HG02678 (cell line): Measurements from ENCODE around the gene SNRNP200.
A peak's percentile ranks its signal among the peaks of the same experiment; 100 is the strongest.

Experiments
- ATAC-seq: cut with Tn5 transposase; IDR thresholded peaks from one replicate; pipeline ENCODE4 v1.9.1; 2021; ENCODE audit warnings: mild to moderate bottlenecking, moderate library complexity; ENCODE audit not compliant: unreplicated experiment

Gene SNRNP200

DNA sequence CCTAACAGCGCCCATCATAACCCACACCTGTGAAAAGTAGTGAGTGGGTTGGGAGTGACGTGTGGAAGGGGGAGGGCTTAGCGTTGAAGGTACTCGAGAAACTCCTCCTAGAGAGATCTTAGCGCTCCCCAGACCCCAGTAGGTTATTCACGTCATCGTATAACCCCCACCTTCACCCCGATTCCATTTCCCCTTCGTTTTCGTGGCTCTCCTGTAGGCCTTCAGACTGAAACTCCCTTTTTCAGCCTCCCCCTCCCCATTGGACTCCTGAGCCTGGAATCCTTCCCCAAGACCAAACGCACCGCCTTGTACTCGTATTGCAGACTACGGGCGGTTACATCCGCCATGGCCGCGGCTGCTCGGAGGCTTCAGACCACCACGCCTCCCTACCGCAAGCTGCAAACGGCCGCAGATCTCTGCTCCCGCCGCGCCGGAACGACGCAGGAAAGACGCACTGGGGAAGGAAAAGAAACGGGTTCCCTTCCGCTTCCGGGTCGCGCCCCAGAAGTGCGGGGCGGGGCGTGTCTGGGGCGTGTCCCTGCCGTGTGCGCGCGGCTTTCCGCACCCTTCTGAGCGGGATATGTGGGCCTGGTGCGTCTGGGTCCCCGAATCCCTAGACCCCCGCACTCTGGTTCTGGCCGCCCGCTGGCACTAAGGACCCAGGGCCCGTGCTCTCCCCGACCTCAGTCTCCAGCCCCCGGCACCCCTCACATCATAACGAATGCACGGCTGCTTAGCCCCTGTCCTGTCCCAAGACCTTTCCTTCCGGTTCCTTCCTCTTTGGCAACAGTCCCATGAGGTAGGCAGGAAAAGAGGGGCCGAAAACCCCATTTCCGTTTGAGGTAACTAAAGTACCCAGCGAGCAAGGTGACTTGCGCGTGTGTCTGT is at the start of gene SNRNP200:
Gene SNRNP200, minus strand, starts transcription at position 456 of the 888 bp plus-strand sequence. Its CDS starts 109 bp downstream, at position 347.
- ATAC-seq, result peak; percentile 94

DNA sequence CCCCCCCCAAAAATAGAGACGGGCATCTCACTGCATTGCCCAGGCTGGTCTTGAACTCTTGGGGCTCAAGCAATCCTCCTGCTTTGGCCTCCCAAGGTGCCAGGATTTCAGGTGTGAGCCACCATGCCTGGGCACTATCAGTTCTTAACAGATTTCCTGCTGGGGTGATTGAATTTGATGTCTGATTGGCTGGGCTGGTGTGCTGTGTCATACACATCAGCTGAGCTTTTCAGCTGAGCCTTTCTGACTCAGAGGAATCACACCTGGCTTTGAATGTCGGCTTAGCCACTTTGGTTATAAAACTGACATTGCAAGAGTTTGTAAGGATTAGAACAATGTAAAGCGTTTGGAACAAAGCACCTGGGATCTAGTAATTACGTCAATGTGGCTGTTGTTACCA is 49.1 kb upstream of the SNRNP200 start:
- ATAC-seq, result no peak

DNA sequence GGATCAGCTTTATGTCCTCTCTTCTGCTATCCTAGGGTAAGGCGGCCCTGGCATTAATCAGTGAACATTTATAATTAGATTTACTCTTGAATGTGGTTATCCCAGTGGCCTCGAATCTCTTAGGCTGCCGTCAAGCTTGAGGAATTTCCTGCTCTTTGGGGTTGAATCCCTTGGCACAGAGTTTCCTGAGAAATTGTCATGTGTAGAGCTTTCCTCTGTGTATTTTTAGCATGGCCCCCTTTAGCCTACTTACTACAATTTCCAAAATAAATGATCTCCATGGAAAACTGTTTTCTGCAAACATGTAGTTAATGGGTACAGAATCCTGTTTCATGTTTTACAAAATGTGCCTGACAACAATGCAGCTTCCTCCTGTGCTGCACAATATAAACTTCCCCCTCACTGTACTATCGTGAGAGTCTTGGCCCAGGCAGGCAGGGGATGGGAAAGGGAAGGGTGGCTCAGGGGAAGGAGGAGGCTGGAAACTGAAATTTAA is 48.3 kb upstream of the SNRNP200 start:
- no peak for ATAC-seq

DNA sequence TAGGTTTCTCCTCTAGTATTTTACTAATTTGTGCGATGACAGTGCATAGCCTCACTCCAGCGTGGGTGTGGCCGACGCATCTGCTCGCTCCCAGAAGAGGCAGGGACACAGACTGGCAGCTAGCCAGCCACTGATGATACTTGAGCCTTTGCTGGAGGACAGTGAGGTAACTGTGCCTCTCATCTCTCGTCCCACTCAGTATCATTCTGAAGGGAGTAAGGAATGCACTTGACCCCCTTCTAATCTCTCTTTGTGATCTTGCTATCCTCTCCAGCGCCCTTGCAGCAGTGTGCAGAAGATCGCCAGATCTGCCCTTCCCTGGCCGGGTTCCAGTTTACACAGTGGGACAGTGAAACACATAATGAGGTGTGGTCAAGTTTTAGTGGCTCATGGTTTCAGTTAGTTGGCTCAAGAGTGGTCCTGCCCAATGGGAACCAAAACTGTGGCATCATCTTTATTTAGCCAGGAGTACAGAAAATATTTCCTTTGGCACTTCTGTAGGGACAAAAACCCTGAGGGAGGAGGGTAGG is 47.8 kb upstream of the SNRNP200 start:
- ATAC-seq, result no peak

DNA sequence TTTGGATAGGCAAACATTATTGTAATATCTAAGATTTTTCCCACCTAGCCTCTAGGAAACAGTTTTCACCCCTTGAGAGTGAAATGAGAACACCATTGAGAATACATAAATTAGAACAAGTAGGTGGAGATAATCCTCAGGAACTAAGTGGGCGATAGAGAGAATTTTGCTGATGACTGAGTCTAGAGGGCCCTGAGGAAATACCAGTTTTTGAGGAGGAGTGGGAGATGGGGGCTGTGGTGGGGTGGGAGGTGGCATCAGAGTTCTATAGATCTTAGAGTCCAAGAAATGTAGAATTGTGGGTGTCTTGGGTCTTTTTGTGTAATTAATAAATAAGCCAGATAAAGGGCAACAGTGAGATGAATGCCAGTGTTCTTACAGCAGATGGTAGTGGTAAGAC is 42.0 kb upstream of the SNRNP200 start:
- ATAC-seq, result no peak

DNA sequence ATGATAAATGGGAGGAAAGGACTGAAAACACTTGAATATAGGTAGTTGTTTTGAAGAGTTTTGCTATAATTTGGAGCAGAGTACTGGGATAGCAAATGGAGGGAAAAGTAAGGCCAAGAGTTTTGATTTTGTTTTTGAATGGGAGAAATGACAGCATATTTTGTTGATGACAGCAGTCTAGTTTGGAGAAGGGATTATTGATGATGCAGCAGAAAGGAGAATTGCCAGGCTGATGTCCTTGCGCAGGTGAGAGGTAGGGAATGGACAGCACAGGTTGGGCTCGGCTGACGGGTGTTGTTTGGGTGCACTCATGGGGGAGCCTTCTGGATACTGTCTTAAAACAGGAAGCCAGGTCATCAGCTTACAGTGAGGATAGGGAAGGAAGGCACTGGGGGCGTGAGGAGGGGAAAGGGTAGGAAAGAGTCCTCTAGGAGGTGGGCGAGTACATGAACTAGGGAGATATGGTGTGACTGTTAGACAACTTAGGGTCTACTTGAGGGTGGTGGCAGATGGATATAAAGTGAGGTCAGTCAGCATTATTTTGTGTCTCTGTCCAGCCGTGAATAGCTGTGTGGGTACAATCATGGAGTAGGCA is 40.6 kb upstream of the SNRNP200 start:
- ATAC-seq, result no peak

DNA sequence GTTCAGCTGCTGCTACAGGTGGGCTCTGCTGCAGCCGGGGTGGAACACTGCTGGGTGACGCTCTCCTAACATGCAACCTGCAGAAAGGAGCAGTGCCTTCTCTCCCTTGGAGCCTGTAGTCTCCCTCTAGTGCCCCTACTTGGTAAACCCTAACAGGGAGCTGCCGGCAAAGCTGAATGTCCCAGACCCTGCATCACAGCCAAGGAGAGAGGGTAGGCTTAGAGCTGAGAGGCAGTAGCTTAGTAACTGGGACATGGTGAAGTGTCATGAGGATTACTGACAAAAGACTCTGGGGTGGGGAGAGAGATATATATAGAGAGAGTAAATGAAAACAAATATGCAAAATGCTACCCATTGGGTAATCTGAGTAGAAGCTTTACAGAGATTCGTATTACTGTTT is 40.1 kb upstream of the SNRNP200 start:
- ATAC-seq, result no peak

DNA sequence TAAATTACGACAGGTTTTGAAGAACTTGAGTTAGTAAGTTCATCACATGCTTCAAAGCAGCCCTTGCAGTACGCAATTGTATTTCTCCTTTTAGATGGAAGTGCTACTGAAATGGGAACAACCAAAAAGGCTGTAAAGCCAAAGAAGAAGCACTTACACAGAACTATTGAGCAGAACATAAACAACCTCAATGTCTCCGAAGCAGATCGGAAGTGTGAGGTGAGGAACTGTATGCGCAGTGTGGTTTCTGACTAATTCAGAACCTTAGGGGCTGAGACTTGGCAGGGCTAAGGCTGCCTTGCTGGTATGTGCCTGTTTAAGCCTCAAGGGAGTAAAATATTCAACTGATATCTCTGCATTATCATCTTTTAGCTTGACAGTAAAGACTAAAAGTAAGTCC is 38.7 kb upstream of the SNRNP200 start:
- ATAC-seq, result peak; percentile 60

DNA sequence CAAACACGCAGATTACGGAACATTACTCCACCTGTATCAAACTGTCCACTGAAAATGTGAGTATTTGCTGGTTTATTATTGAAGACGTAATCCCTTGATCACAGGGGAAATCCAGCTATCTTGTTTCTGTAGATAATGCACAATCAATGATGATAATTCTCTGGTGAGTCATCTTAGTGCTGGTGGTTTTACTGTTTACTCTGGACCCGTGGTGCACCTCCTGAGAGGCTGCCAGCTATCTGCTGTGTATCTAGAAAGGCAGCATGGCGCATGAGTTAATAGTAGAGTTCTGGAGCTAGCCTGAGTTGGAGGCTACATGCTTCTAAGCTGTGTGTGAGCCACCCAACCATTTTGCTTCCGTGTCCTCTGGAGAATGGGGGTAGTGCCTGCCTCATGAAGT is 36.7 kb upstream of the SNRNP200 start:
- ATAC-seq, result no peak

DNA sequence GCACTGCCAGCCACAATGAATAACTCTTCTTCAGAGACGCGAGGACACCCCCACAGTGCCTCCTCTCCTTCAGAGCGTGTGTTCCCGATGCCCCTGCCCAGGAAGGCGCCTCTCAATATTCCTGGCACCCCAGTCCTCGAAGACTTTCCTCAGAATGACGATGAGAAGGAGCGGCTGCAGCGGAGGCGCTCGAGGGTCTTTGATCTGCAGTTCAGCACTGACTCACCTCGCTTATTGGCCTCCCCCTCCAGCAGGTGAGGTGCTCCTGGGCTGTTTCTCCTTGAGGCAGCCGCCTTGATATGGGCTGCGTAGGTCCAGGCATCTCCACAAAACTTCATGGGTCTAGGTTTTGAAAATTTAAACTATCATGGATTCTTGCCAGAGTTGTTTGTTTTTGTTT is 36.3 kb upstream of the SNRNP200 start:
- ATAC-seq, result no peak

DNA sequence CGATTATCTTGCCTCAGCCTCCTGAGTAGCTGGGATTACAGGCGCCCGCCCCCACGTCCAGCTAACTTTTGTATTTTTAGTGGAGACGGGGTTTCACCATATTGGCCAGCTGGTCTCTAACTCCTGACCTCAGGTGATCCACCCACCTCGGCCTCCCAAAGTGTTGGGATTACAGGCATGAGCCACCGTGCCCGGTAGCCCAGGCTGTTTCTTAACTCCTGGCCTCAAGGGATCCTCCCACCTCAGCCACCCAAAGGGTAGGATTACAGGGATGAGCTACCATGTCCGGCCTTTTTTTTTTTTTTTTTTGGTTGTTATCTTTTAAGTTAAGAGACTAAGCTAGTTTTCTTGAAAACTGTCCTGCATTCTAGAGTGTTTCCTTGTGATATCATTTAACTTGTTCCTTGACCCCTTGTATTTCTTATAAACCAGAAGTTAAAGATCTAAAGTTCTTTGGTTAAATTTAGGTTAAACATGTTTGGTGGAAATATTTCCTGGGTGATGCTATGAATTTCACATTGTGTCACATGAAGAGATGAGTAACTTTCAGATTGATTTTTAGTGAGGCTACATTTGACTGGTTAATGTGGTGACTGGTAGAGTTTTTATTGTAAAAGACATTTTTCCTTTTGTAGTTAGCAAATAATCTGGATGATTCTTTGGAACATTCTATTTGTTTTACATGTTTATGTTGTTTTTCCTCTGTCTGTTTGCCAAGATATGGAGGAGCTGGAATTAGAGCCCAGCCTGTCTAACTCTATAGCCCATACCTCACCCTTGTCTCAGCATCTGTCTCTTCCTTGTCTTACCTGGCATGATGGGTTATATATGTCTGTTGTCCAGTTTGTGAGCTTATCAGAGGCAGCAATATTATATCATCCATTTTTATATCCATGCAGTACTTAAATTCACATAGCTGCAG is 35.4 kb upstream of the SNRNP200 start:
- no peak for ATAC-seq

DNA sequence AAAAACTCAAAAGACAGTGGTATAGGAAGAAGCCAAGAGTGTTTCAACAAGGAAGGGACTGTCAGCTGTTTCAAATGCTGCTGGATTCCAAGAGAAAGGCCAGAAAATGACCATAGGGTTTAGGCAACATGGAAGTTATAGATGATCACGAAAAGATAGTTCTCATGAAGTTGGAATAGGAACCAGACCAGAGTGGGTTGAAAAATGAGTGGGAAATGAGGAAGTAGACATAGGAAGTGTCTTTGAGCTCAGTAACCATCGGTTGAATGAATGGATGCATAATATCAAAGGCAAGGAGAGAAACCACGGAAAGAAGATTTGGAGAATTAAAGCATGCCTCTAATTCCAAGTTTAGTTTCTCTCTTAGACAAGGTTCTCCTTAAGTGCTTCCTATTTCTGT is 31.5 kb upstream of the SNRNP200 start:
- ATAC-seq, result no peak

DNA sequence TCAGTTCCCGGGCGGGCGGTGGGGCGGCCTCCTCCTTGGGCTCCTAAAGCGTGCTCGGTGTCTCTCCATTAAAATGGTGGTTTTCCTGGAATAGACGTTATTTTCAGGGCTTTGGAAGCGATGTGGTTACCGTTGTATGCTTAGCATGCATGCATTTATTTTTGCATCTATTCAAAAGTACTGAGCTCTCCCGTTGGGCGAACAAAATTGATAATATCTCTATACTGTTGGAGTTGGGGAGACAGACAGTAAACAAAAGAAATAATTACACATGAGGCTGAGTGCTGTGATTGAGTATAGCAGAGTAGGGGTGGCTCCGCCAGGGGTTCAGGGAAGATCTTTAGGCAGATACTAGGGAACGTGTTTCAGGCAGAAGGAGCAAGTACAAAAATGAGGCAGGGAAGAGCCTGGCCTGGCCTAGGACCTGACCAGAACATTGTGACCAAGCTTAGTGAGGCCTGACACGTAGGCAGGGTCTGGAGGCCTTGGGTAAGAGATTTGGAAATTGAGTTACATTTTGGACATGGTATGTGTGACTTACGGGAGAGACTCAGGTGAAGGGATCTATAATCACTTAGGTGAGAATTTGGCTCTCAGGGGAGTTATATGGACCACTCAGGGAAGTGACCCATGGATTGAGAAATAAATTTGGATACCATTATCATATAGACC is 30.9 kb upstream of the SNRNP200 start:
- peak; percentile 0 for ATAC-seq

DNA sequence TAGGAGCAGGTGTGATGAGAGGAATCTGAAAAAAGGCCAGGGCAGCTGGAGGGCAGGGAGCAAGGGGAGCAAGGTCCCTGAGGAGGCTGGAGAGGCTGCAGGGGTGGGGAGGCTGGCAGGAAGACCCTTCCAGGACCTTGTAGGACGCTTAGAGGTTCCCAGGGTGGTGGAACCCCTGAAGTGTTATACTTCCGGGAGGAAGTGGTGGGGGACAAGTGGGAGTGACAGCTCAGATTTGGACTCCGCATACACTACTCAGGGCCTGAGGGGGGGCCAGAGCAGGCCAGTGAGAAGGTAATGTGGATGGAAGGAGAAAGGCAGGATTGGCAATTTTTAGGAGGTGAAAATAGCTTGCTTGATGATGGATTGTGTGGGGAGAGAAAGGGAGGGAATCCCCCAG is 28.4 kb upstream of the SNRNP200 start:
- ATAC-seq, result no peak

DNA sequence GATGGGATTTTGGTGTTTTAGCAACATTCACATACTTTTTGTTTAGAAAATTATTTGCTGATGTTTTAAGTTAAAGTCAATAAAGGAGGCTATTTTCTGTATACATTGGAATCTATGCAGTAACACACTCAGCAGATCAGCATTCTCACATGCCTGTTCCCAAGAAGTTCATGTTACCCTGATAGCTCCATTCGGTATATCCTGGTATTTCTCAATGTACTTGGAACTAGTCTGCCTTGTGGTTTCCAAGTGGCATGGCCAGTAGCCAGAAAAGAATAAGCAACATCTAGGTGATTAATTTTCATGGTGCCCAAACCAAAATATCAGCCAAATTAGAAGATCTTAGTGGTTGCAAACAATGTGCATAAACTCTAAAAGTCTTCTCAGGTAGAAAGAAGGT is 25.1 kb upstream of the SNRNP200 start:
- no peak for ATAC-seq

DNA sequence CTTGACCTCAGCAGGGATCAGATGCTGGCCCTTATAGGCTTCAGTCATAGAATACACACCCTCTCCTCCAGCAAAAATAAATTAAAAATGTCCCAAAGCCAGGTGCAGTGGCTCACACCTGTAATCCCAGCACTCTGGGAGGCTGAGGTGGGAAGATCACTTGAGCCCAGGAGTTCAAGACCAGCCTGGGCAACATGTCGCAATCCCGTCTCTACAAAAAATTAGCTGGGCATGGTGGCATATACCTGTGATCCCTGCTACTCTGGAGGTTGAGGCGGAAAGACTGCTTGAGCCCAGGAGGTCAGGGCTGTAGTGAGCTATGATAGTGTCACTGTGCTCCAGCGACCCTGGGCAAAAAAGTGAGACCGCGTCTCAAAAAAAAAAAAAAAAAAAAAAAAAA is 24.5 kb upstream of the SNRNP200 start:
- ATAC-seq, result no peak

DNA sequence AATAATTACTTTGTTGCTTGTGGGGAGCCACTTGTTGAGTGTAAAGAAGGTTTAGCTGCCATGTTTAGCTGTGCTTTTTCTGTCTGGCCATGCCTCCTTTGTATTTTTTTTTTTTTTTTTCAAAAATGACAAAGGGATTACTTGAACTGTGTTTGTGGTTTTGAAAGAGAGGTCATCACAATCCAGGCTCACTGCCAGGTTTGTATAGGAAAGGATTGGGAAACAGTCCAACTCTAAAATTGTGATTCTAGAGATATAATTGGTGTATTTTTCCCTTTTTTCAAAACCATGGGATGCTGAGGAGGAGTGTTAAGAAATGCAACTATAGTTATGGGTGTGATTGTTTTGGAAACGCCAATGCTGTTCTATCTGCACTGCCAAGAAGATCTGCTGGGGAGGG is 24.1 kb upstream of the SNRNP200 start:
- ATAC-seq, result no peak

DNA sequence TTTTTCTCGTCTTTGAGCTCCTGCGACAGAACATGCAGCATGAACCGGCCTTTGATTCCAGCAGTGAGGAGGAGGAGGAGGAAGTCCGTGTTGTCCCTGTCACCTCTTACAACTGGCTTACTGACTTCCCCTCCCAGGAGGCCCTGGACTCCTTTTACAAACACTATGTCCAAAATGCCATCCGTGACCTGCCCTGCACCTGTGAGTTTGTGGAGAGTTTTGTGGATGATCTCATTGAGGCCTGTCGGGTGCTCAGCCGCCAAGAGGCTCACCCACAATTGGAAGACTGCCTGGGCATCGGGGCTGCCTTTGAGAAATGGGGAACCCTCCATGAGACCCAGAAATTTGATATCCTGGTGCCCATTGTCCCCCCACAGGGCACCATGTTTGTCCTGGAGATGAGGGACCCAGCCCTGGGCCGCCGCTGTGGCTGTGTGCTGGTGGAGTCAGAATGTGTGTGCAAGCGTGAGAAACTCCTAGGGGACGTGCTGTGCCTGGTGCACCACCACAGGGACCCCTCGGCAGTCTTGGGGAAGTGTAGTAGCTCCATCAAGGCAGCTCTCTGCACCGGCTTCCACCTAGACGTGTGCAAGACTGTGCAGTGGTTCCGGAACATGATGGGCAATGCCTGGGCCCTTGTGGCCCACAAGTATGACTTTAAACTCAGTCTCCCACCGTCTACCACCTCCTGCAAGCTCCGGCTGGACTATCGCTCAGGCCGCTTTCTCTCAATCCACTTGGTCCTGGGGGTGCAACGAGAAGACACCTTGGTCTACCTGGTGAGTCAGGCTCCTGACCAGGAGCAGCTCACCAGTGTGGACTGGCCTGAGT is 21.9 kb upstream of the SNRNP200 start:
- ATAC-seq, result no peak

DNA sequence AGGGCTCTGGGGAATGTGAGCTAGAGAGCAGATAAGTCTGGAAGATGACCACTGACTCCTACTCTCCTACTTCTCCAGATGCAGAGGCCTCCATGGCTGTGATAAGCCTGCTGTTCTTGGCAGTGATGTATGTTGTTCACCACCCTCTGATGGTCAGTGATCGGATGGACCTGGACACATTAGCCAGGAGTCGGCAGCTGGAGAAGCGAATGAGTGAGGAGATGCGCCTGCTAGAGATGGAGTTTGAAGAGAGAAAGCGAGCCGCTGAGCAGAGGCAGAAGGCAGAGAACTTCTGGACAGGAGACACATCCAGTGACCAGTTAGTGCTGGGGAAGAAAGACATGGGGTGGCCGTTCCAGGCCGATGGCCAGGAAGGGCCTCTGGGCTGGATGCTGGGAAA is 21.2 kb upstream of the SNRNP200 start:
- ATAC-seq, result no peak

DNA sequence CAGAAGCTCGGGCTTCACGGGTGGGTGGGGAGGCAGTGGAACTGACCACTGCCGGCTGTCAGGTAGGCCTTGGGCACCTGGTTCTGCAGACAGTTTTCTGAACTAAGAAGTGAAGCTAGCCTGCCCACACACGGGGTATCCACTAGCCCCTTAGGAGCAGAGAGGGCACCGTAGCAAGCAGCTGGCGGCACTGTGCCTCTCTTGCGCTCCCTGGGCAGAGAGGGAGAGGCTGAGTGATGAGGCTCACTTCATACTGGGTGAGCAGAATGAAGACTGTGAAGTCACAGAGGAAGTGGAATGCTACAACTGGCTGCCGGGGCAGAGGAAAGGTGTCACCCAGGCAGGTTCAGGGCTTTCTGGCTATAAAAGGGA is 20.5 kb upstream of the SNRNP200 start:
- no peak for ATAC-seq
